Motor neuron (in vitro differentiated cells): ENCODE measurements around the gene MICOS13. TPM values are rescaled to one million over a fixed set of nuclear protein-coding genes. Genes with fewer than 3 reads are reported as not detected.

ENCODE experiments used
- ATAC-seq, 8 experiments: fragments of 200-7000 bp; cut with Tn5 transposase; replicated peaks in 6 of 8; 2 replicates each; pipeline ENCODE4 v1.8.0; 2021; ENCODE audit warnings: mild to moderate bottlenecking in 8 of 8, moderate library complexity in 8 of 8
- H3K27ac ChIP-seq, 2 donors: fragments of 250-450 bp; sonication (Bioruptor Pico); 2 replicates each; pipeline ENCODE4 v1.9.0; 2021; ENCODE audit warnings: antibody characterized with exemption in 2 of 2, mild to moderate bottlenecking in 2 of 2, moderate library complexity in 1 of 2
- H3K4me1 ChIP-seq, 2 donors: fragments of 250-450 bp; sonication (Bioruptor Pico); replicated peaks in 1 of 2; 2 replicates each; pipeline ENCODE4 v1.6.1; 2021; ENCODE audit warnings: antibody characterized with exemption in 2 of 2, mild to moderate bottlenecking in 2 of 2, moderate library complexity in 1 of 2
- H3K4me3 ChIP-seq, 5 donors: fragments of 250-450 bp; sonication (Bioruptor Pico); 2 replicates each; pipeline ENCODE4 v1.9.0; 2021; ENCODE audit warnings: antibody characterized with exemption in 5 of 5, mild to moderate bottlenecking in 5 of 5, moderate library complexity in 4 of 5
- WGBS, 10 experiments: fragments of 450-650 bp; shearing (Covaris generic); methylation state at CpG; one replicate each; pipeline ENCODE4 v1.0.0; 2022; 5-methylcytosine and 5-hydroxymethylcytosine counted together
- in situ Hi-C, 9 experiments: fragments of 400-800 bp; cut with MboI; loops; one replicate each; pipeline ENCODE4 v1.15.0; 2021; ENCODE audit warnings: low sequenced_read_pairs in 9 of 9, low pct_unique_long_range_greater_than_20kb in 2 of 9; ENCODE audit not compliant: unreplicated experiment in 9 of 9
- total RNA-seq, 8 experiments: library from RNA; unstranded; fragments of 300-600 nt; gene quantifications; 2 replicates each; pipeline versions ENCODE4 v1.2.3 to v1.2.4, GENCODE V29; 2022

MICOS13 gene
- 10 to 100 TPM; 36.6 to 86.7 (median 54.2) TPM for total RNA-seq

GRCh38 chr19:5680437-5681368, at the start of gene MICOS13, which contains the start of gene HSD11B1L:
TSS of gene MICOS13 (minus strand) at chr19:5680516. CDS start at chr19:5680486, 30 bp downstream.
TSS of gene HSD11B1L (plus strand) at chr19:5681027. CDS start at chr19:5684833, 3,806 bp downstream.
- in situ Hi-C loops = no loop called here
- Histone ChIP-seq H3K27ac (peak within 1 kb of the TSS; percentile 95 to 98), H3K4me3 (peak within 1 kb of the TSS; percentile 55 to 81 (median 58)), H3K4me1 (peaks cover 8 to 14% of the 10 kb centered on the region in 2 donors)
- peak; percentile 89 to 96 (median 91) for ATAC-seq
- WGBS, 10 experiments = 0 to 7% (median 1%) methylated on average over 3 to 15 of the region's 94 CpGs; no CpG with 5 or more reads in 5 of the 10 experiments

- WGBS, 10 experiments = 33 to 100% (median 75%) methylated on average over 1 to 3 of the region's 4 CpGs; no CpG with 5 or more reads in 6 of the 10 experiments
- ATAC-seq = no peak
- in situ Hi-C loops = no loop called here
Measured at GRCh38 chr19:5727453-5728050, 47.2 kb upstream of the MICOS13 start.

GRCh38 chr19:5719961-5720790, 39.9 kb upstream of the MICOS13 start, which contains the start of the genes CATSPERD and LONP1:
TSS of gene CATSPERD (plus strand) at chr19:5720637. CDS start at chr19:5720738, 101 bp downstream.
TSS of gene LONP1 (minus strand) at chr19:5720146. CDS start at chr19:5720132, 14 bp downstream.
- ATAC-seq = peak; percentile 83 to 95 (median 86)
- in situ Hi-C loops = no loop called here
- Histone ChIP-seq H3K4me1 (peaks cover 12 to 19% of the 10 kb centered on the region in 2 donors), H3K4me3 (peak within 1 kb of the TSS; percentile 47 to 82 (median 62)), H3K27ac (peak within 1 kb of the TSS; percentile 95 to 97)
- WGBS, 10 experiments = 0 to 10% (median 1%) methylated on average over 1 to 26 of the region's 90 CpGs; no CpG with 5 or more reads in 4 of the 10 experiments

More at GRCh38 chr19:5727453-5728050, 47.2 kb upstream of the MICOS13 start:
- Histone ChIP-seq H3K4me1 (no peaks in the 10 kb centered on the region), H3K27ac (no peak overlapping the region), H3K4me3 (no peak overlapping the region)

GRCh38 chr19:5719274-5719960, 39.1 kb upstream of the MICOS13 start:
- Histone ChIP-seq H3K4me1 (peaks cover 12 to 19% of the 10 kb centered on the region in 2 donors), H3K27ac (peak overlapping the region; percentile 93 to 97), H3K4me3 (peak overlapping the region; percentile 47 to 82 (median 62))
- ATAC-seq = peak in 1 of 8 experiments; percentile 1
- 0 to 3% (median 1%) methylated on average over 1 to 24 of the region's 58 CpGs; no CpG with 5 or more reads in 2 of the 10 experiments for WGBS, 10 experiments
- in situ Hi-C loops = no loop called here

- Histone ChIP-seq H3K27ac (peak overlapping the region; percentile 93 to 97), H3K4me1 (peaks cover 12 to 19% of the 10 kb centered on the region in 2 donors), H3K4me3 (peak overlapping the region; percentile 47 to 82 (median 62))
- ATAC-seq = peak in 6 of 8 experiments; percentile 3 to 33 (median 25)
- in situ Hi-C loops = no loop called here
- 0 to 41% (median 15%) methylated on average over 1 to 11 of the region's 11 CpGs for WGBS, 10 experiments
Measured at GRCh38 chr19:5718579-5719273, 38.4 kb upstream of the MICOS13 start.

GRCh38 chr19:5718037-5718578, 37.8 kb upstream of the MICOS13 start:
- WGBS, 10 experiments = 14 to 90% (median 42%) methylated on average over 1 to 12 of the region's 14 CpGs; no CpG with 5 or more reads in 1 of the 10 experiments
- Histone ChIP-seq H3K4me1 (peaks cover 12 to 19% of the 10 kb centered on the region in 2 donors), H3K4me3 (peak overlapping the region; percentile 47 to 82 (median 62)), H3K27ac (peak overlapping the region; percentile 93 to 97)
- ATAC-seq = no peak
- in situ Hi-C loops = no loop called here

- ATAC-seq = no peak
- H3K4me3 ChIP-seq = peak overlapping the region in 4 of 5 donors; percentile 47 to 82 (median 56)
- H3K4me1 ChIP-seq = peaks cover 12 to 19% of the 10 kb centered on the region in 2 donors
- WGBS, 10 experiments = 0 to 97% (median 74%) methylated on average over 1 to 6 of the region's 8 CpGs; no CpG with 5 or more reads in 2 of the 10 experiments
- H3K27ac ChIP-seq = peak overlapping the region; percentile 93 to 97
- in situ Hi-C loops = no loop called here
Measured at GRCh38 chr19:5717215-5717935, 37.1 kb upstream of the MICOS13 start.

- WGBS, 10 experiments = 59 to 100% (median 90%) methylated on average over 1 to 7 of the region's 10 CpGs; no CpG with 5 or more reads in 2 of the 10 experiments
- H3K27ac ChIP-seq = no peak overlapping the region
- H3K4me1 ChIP-seq = peaks cover 12 to 16% of the 10 kb centered on the region in 2 donors
- in situ Hi-C loops = no loop called here
- no peak overlapping the region for H3K4me3 ChIP-seq
- ATAC-seq = peak in 2 of 8 experiments; percentile 44 to 48
Measured at GRCh38 chr19:5714816-5715215, 34.5 kb upstream of the MICOS13 start.

- 80 to 100% (median 93%) methylated on average over 1 to 6 of the region's 9 CpGs; no CpG with 5 or more reads in 3 of the 10 experiments for WGBS, 10 experiments
- no peak overlapping the region for H3K4me3 ChIP-seq
- in situ Hi-C loops = no loop called here
- no peak overlapping the region for H3K27ac ChIP-seq
- H3K4me1 ChIP-seq = peaks cover 9 to 13% of the 10 kb centered on the region in 2 donors
- no peak for ATAC-seq
Measured at GRCh38 chr19:5713228-5713627, 32.9 kb upstream of the MICOS13 start.

- in situ Hi-C loops = no loop called here
- peak in 4 of 8 experiments; percentile 1 to 14 (median 4) for ATAC-seq
- H3K4me3 ChIP-seq = no peak overlapping the region
- no peak overlapping the region for H3K27ac ChIP-seq
- H3K4me1 ChIP-seq = peaks cover 0 to 3% of the 10 kb centered on the region in 2 donors
- WGBS, 10 experiments = 92 to 100% (median 97%) methylated on average over 2 to 12 of the region's 25 CpGs; no CpG with 5 or more reads in 7 of the 10 experiments
Measured at GRCh38 chr19:5711713-5712161, 31.4 kb upstream of the MICOS13 start.
